ENCODE measurements around the gene GDF9.

DNA sequence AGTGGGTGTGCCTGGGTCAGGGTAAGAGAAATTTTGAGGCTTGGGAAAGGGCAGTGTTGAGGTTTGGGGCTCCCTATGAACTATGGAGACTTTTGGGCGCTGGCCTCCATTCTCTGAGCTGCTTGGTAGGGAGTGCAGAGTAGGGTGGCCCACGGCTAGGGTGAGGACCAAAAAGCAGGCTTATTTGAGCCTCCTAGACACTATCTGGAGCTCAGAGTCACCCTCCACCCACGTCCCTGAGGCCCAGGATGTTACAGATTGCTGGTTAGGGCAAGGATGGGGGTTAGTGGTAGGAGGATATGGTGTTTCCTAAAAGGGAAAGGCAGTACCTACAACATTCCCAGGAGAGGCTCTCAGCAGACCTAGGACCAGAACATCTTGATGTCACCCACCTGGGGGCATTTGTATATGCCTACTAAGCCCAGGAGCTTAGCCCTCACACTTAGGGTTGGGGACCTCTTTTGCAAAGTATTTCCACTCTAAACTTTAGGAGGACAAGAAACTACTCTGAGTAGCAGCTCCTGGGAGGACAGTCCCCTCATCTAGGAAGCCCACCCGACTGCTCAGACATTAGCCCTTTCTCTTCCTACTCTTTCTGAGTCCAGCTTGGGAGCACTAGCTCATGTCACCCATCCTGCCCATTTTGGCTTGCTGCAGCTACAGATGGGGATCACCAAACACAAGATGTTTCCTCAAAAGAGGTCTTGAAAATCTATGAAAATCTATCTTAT is 38.2 kb downstream of the GDF9 start:
- TF ChIP-seq, protein P1, sequence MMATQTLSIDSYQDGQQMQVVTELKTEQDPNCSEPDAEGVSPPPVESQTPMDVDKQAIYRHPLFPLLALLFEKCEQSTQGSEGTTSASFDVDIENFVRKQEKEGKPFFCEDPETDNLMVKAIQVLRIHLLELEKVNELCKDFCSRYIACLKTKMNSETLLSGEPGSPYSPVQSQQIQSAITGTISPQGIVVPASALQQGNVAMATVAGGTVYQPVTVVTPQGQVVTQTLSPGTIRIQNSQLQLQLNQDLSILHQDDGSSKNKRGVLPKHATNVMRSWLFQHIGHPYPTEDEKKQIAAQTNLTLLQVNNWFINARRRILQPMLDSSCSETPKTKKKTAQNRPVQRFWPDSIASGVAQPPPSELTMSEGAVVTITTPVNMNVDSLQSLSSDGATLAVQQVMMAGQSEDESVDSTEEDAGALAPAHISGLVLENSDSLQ (IDR thresholded peaks at IDR 0.05), result no peak
- no peak for TF ChIP-seq ZNF384 (IDR thresholded peaks at IDR 0.05)
- no peak for TF ChIP-seq FOXK2 (IDR thresholded peaks at IDR 0.05)
- no peak for TF ChIP-seq BHLHE40 (IDR thresholded peaks at IDR 0.05; ENCODE audit: borderline replicate concordance)
- TF ChIP-seq SP1 (IDR thresholded peaks at IDR 0.05), result no peak
- TF ChIP-seq FOXM1 (IDR thresholded peaks at IDR 0.05; ENCODE audit: borderline replicate concordance), result no peak
- no peak for TF ChIP-seq NFRKB (IDR thresholded peaks at IDR 0.05)
- no peak for TF ChIP-seq ELF4 (IDR thresholded peaks at IDR 0.05)
- no peak for TF ChIP-seq SUZ12 (IDR thresholded peaks at IDR 0.05)
- no peak for TF ChIP-seq LEF1 (IDR thresholded peaks at IDR 0.05; ENCODE audit: borderline replicate concordance)
- TF ChIP-seq FOXA1 (IDR thresholded peaks at IDR 0.05), result no peak
- TF ChIP-seq HDGF (IDR thresholded peaks at IDR 0.05; ENCODE audit: borderline replicate concordance), result no peak
- TF ChIP-seq TARDBP (IDR thresholded peaks at IDR 0.05), result no peak
